OCI-LY3 (cell line): ENCODE data around the gene SHISA8.

Experiments used
- CTCF ChIP-seq: fragments of 200-600, 300-600 bp; sonication (generic); IDR thresholded peaks from 2 replicates; pipeline ENCODE4 v1.5.1; 2014; ENCODE audit warnings: antibody characterized with exemption, low read length, low read depth
- EZH2phosphoT487 ChIP-seq: fragments of 200-600 bp; shearing (Covaris generic); IDR thresholded peaks from 2 replicates; pipeline ENCODE4 v1.6.1; 2018; ENCODE audit warnings: antibody characterized with exemption, mixed run types, low read depth

- TF ChIP-seq CTCF (no peak), EZH2phosphoT487 (no peak)
Measured at GRCh38 chr22:41949297-41949965, 34.6 kb upstream of the SHISA8 start.
